H1 (cell line): ENCODE data around the gene CCDC15. TPM values are rescaled to one million over a fixed set of nuclear protein-coding genes. Genes with fewer than 3 reads are reported as not detected.
"Not testable (repeated sequence)": the region's sequence is repeated elsewhere in the genome, so short reads cannot be mapped to it uniquely, and the experiment has no call there.

Experiments used
- CTCF ChIA-PET: fragments of 300-600 bp; sonication (Branson Sonifier 250); formaldehyde crosslinking; loops from one replicate; lab custom pipeline; 2021; ENCODE audit not compliant: partially characterized antibody; lab: Charles Lee
- POLR2A ChIA-PET: fragments of 300-600 bp; sonication (Branson Sonifier 250); formaldehyde crosslinking; loops from one replicate; lab custom pipeline; 2021; ENCODE audit warnings: inconsistent platforms; ENCODE audit not compliant: partially characterized antibody; lab: Charles Lee
- DNase-seq, 2 experiments: peaks; one replicate each; pipeline versions ENCODE4 v3.0.0 to v3.0.0-alpha.2; 2010 to 2022; ENCODE audit warnings: low spot score in 2 of 2, low read depth in 1 of 2, mixed read lengths in 1 of 2
- FAIRE-seq: peaks from 2 replicates; lab custom pipeline; 2011; peaks lifted over from hg19 to GRCh38; lab: Jason Lieb, UNC
- H2AFZ ChIP-seq: 2 replicates; pipeline ENCODE4 v1.8.1; 2012; ENCODE audit warnings: low read length, inconsistent platforms
- H2AK5ac ChIP-seq: 2 replicates; pipeline ENCODE4 v1.6.1; 2013; ENCODE audit warnings: low read depth, low read length
- H2BK120ac ChIP-seq: replicated peaks from 2 replicates; pipeline ENCODE3; 2013; ENCODE audit warnings: low read depth, low read length, inconsistent platforms
- H2BK12ac ChIP-seq: 2 replicates; pipeline ENCODE4 v1.6.1; 2013; ENCODE audit warnings: low read depth, low read length
- H2BK15ac ChIP-seq: 2 replicates; pipeline ENCODE4 v1.6.1; 2013; ENCODE audit warnings: low read length
- H2BK20ac ChIP-seq: 2 replicates; pipeline ENCODE4 v1.6.1; 2013; ENCODE audit warnings: low read length
- H2BK5ac ChIP-seq: 2 replicates; pipeline ENCODE4 v1.6.1; 2013; ENCODE audit warnings: low read depth, low read length
- H3K14ac ChIP-seq: 2 replicates; pipeline ENCODE4 v1.6.1; 2013; ENCODE audit warnings: inconsistent platforms; ENCODE audit not compliant: insufficient read length
- H3K18ac ChIP-seq: 2 replicates; pipeline ENCODE4 v1.6.1; 2013; ENCODE audit warnings: low read length; ENCODE audit errors: extremely low read depth
- H3K23ac ChIP-seq: 2 replicates; pipeline ENCODE4 v1.6.1; 2013; ENCODE audit warnings: inconsistent platforms; ENCODE audit not compliant: insufficient read length
- H3K23me2 ChIP-seq: 2 replicates; pipeline ENCODE4 v1.6.1; 2013; ENCODE audit warnings: low read depth, low read length
- H3K27ac ChIP-seq: 2 replicates; pipeline ENCODE4 v1.6.1; 2011; ENCODE audit warnings: low read depth, low read length, inconsistent platforms
- H3K27me3 ChIP-seq, 4 experiments: replicated peaks in 1 of 4; 1 replicate in 1 of 4; 2 replicates in 3 of 4; pipeline versions ENCODE4 v1.6.1 to v1.8.1; 2011 to 2013; ENCODE audit warnings: low read length in 3 of 4, mild to moderate bottlenecking in 3 of 4, inconsistent platforms in 2 of 4, mixed read lengths in 2 of 4, moderate library complexity in 1 of 4; ENCODE audit not compliant: control insufficient read depth in 3 of 4, insufficient read depth in 3 of 4; ENCODE audit errors: extremely low read depth in 1 of 4
- H3K36me3 ChIP-seq, 4 experiments: 2 replicates each; pipeline versions ENCODE4 v1.6.1 to v1.8.1; 2011 to 2013; ENCODE audit warnings: mild to moderate bottlenecking in 4 of 4, low read length in 3 of 4, moderate library complexity in 2 of 4, control low read depth in 1 of 4, inconsistent platforms in 1 of 4; ENCODE audit not compliant: insufficient read depth in 4 of 4, control insufficient read depth in 2 of 4
- H3K4ac ChIP-seq: replicated peaks from 2 replicates; pipeline ENCODE3; 2013; ENCODE audit warnings: low read length, low read depth, mixed read lengths, inconsistent platforms; ENCODE audit not compliant: insufficient read length
- H3K4me1 ChIP-seq, 4 experiments: replicated peaks in 1 of 4; 1 replicate in 1 of 4; 2 replicates in 3 of 4; pipeline versions ENCODE4 v1.6.1 to v1.8.1; 2011 to 2013; ENCODE audit warnings: low read length in 3 of 4, inconsistent platforms in 2 of 4, mixed read lengths in 1 of 4; ENCODE audit not compliant: insufficient read depth in 4 of 4, control insufficient read depth in 3 of 4
- H3K4me2 ChIP-seq, 2 experiments: 2 replicates each; pipeline versions ENCODE4 v1.6.1 to v1.8.1; 2011 to 2013; ENCODE audit warnings: low read depth in 2 of 2, low read length in 2 of 2, control low read depth in 1 of 2, inconsistent platforms in 1 of 2, mild to moderate bottlenecking in 1 of 2; ENCODE audit not compliant: insufficient read depth in 1 of 2
- H3K4me3 ChIP-seq, 4 experiments: fragments of 200-600, 300-600 bp in 1 of 4; sonication (generic), shearing (Covaris generic), sonication (Bioruptor Twin) in 1 of 4; 2 replicates each; pipeline versions ENCODE4 v1.5.1 to v1.8.1; 2011 to 2016; ENCODE audit warnings: low read length in 4 of 4, low read depth in 3 of 4, control low read depth in 2 of 4, inconsistent platforms in 2 of 4, mild to moderate bottlenecking in 2 of 4, mixed read lengths in 1 of 4, moderate library complexity in 1 of 4; ENCODE audit not compliant: insufficient read depth in 2 of 4; ENCODE audit errors: extremely low read depth in 1 of 4
- H3K56ac ChIP-seq: replicated peaks from 2 replicates; pipeline ENCODE3; 2013; ENCODE audit warnings: low read depth, mild to moderate bottlenecking, mixed read lengths, low read length, inconsistent platforms; ENCODE audit not compliant: insufficient read length
- H3K79me1 ChIP-seq: 2 replicates; pipeline ENCODE4 v1.6.1; 2013; ENCODE audit warnings: low read depth, low read length, control low read depth
- H3K79me2 ChIP-seq, 2 experiments: 2 replicates each; pipeline versions ENCODE4 v1.6.1 to v1.8.1; 2012 to 2013; ENCODE audit warnings: low read length in 2 of 2, mild to moderate bottlenecking in 2 of 2, inconsistent platforms in 1 of 2; ENCODE audit not compliant: insufficient read depth in 2 of 2, control insufficient read depth in 1 of 2
- H3K9ac ChIP-seq, 4 experiments: replicated peaks in 1 of 4; 1 replicate in 1 of 4; 2 replicates in 3 of 4; pipeline versions ENCODE4 v1.6.1 to v1.8.1; 2011 to 2013; ENCODE audit warnings: low read depth in 3 of 4, low read length in 3 of 4, control low read depth in 2 of 4, mild to moderate bottlenecking in 2 of 4, moderate library complexity in 2 of 4, inconsistent platforms in 1 of 4; ENCODE audit errors: extremely low read depth in 1 of 4
- H3K9me3 ChIP-seq, 2 experiments: 2 replicates each; pipeline versions ENCODE4 v1.6.1 to v1.8.1; 2012 to 2013; ENCODE audit warnings: mild to moderate bottlenecking in 2 of 2, moderate library complexity in 2 of 2, control low read depth in 1 of 2, inconsistent platforms in 1 of 2, low read depth in 1 of 2, low read length in 1 of 2, mixed read lengths in 1 of 2; ENCODE audit not compliant: insufficient read depth in 2 of 2
- H4K20me1 ChIP-seq, 2 experiments: replicated peaks in 1 of 2; 2 replicates each; pipeline versions ENCODE3 to v1.8.1; 2011 to 2013; ENCODE audit warnings: inconsistent platforms in 2 of 2, low read length in 2 of 2, mild to moderate bottlenecking in 1 of 2; ENCODE audit not compliant: insufficient read depth in 2 of 2, control insufficient read depth in 1 of 2
- H4K5ac ChIP-seq: 2 replicates; pipeline ENCODE4 v1.6.1; 2013; ENCODE audit warnings: low read length, low read depth, mixed read lengths, inconsistent platforms; ENCODE audit not compliant: insufficient read length
- H4K8ac ChIP-seq: 2 replicates; pipeline ENCODE4 v1.8.0; 2013; ENCODE audit warnings: mild to moderate bottlenecking, moderate library complexity, low read length, inconsistent platforms; ENCODE audit not compliant: insufficient read depth; ENCODE audit errors: extremely low read depth
- H4K91ac ChIP-seq: replicated peaks from 2 replicates; pipeline ENCODE3; 2013; ENCODE audit warnings: low read length, mixed read lengths, inconsistent platforms; ENCODE audit not compliant: insufficient read length
- WGBS, 2 experiments: shearing (Covaris generic) in 1 of 2; methylation state at CpG; one replicate each; pipeline versions ENCODE4 v1.1.6 to v1.1.7; 2013 to 2015; ENCODE audit warnings: low lambda C conversion rate in 2 of 2, mixed read lengths in 2 of 2, inconsistent platforms in 1 of 2, low coverage in 1 of 2, missing lambda C conversion rate in 1 of 2; ENCODE audit not compliant: insufficient replicate concordance in 2 of 2, insufficient coverage in 1 of 2, insufficient read length in 1 of 2; ENCODE audit errors: extremely low coverage in 1 of 2, missing lambda C conversion rate in 1 of 2; 5-methylcytosine and 5-hydroxymethylcytosine counted together
- polyA plus RNA-seq, 7 experiments: library from polyadenylated mRNA; depleted of rRNA in 3 of 7; stranded (reverse) in 5 of 7; unstranded in 2 of 7; fragments of >200 nt in 5 of 7; fragments of 200-250 nt in 2 of 7; gene quantifications; 1 replicate in 5 of 7; 2 replicates in 1 of 7; 4 replicates in 1 of 7; pipeline versions ENCODE4 v1.2.1 to v1.2.3, GENCODE V29; 2011 to 2013; ENCODE audit warnings: missing spikeins in 2 of 7, mixed read lengths in 2 of 7
- total RNA-seq: library from RNA; stranded (reverse); fragmentation: NEBNext Ultra II Directional; extraction: Animal tissue kit (Norgen Biotek cat#: 25700); gene quantifications from 2 replicates; pipeline ENCODE4 v1.2.1, GENCODE V29; 2021

Gene CCDC15
- total and polyA plus RNA-seq, 2 of the 8 experiments (the other 6 are each of a cell fraction or from before 2014, with no cell fraction given), result 1.5 to 3.1 TPM

GRCh38 chr11:125089481-125089880, 135.5 kb downstream of the CCDC15 start:
- not testable (repeated sequence) for H2BK20ac ChIP-seq, H3K9me3 ChIP-seq, H2BK15ac ChIP-seq, H3K4me2 ChIP-seq, H3K79me1 ChIP-seq, H2AFZ ChIP-seq, H3K27me3 ChIP-seq, H3K27ac ChIP-seq, H3K4me1 ChIP-seq, H2AK5ac ChIP-seq, H2BK5ac ChIP-seq, H3K23ac ChIP-seq, H3K56ac ChIP-seq, H3K79me2 ChIP-seq, H3K4ac ChIP-seq, DNase-seq, H4K20me1 ChIP-seq, H3K23me2 ChIP-seq, H4K8ac ChIP-seq, H4K91ac ChIP-seq, H2BK12ac ChIP-seq, H3K9ac ChIP-seq, H3K4me3 ChIP-seq, H4K5ac ChIP-seq, H3K18ac ChIP-seq, H3K36me3 ChIP-seq, FAIRE-seq, H3K14ac ChIP-seq, H2BK120ac ChIP-seq
- CTCF ChIA-PET, result interaction anchor here (1.3 to 29.4 kb wide), 17 partner anchors 14 to 341 kb away, joined by 4 to 486 read pairs (median 20); partner anchors contain the start of genes ROBO4, SLC37A2 and TMEM218
- WGBS, 2 experiments, result 92% methylated on average over 13 of the region's 31 CpGs; no CpG with 5 or more reads in 1 of the 2 experiments
- POLR2A ChIA-PET, result interaction anchor here (1.0 kb wide), 1 partner anchor 79 kb away, joined by 3 read pairs; no protein-coding TSS in a partner anchor

GRCh38 chr11:125090151-125090550, 136.1 kb downstream of the CCDC15 start:
- H4K20me1 ChIP-seq, DNase-seq, H2BK12ac ChIP-seq, H3K9ac ChIP-seq, H3K4ac ChIP-seq, H4K8ac ChIP-seq, H2AK5ac ChIP-seq, H3K27ac ChIP-seq, H3K79me1 ChIP-seq, H2AFZ ChIP-seq, H3K23ac ChIP-seq, H3K9me3 ChIP-seq, H3K4me3 ChIP-seq, H4K91ac ChIP-seq, H3K23me2 ChIP-seq, H3K4me2 ChIP-seq, H3K14ac ChIP-seq, H2BK15ac ChIP-seq, FAIRE-seq, H3K56ac ChIP-seq, POLR2A ChIA-PET, H3K27me3 ChIP-seq, H2BK20ac ChIP-seq, H3K18ac ChIP-seq, H3K36me3 ChIP-seq, H2BK5ac ChIP-seq, H4K5ac ChIP-seq, H2BK120ac ChIP-seq, H3K79me2 ChIP-seq: not testable (repeated sequence)
- H3K4me1 ChIP-seq, result peaks cover 2 to 11% (median 6%) of the 10 kb centered on the region in 4 experiments
- WGBS, 2 experiments, result 98% methylated on average over 8 of the region's 10 CpGs; no CpG with 5 or more reads in 1 of the 2 experiments
- CTCF ChIA-PET, result interaction anchor here (0.6 to 29.4 kb wide), 32 partner anchors 14 to 1552 kb away, joined by 3 to 486 read pairs (median 10); partner anchors contain the start of genes ROBO4, SLC37A2 and TMEM218
